Stimulated activated CD4-positive, alpha-beta T cell treated with anti-CD3 and anti-CD28 coated beads, Interleukin-15, amount 100 ng/mL, for 1 hour (primary cell): ENCODE measurements around the gene PRDX2.

Source experiments
- DNase-seq, 2 donors: peaks; one replicate each; pipeline ENCODE4 v3.0.0-alpha.2; 2020; ENCODE audit warnings: low read depth in 1 of 2, low spot score in 1 of 2

PRDX2 gene

DNA sequence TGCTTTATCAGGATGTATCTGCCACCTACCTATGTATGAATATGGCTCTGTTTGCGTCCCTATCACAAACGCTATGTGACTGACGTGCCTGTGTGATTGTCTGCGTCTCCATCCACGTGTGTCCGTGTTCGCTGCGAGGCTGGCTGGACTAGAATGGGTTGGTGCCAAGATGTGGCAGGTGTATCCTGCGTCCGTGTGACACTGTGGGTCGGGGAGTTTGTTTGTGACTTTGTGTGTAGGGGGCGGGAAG, 19.5 kb downstream of the PRDX2 start:
- DNase-seq = no peak

DNA sequence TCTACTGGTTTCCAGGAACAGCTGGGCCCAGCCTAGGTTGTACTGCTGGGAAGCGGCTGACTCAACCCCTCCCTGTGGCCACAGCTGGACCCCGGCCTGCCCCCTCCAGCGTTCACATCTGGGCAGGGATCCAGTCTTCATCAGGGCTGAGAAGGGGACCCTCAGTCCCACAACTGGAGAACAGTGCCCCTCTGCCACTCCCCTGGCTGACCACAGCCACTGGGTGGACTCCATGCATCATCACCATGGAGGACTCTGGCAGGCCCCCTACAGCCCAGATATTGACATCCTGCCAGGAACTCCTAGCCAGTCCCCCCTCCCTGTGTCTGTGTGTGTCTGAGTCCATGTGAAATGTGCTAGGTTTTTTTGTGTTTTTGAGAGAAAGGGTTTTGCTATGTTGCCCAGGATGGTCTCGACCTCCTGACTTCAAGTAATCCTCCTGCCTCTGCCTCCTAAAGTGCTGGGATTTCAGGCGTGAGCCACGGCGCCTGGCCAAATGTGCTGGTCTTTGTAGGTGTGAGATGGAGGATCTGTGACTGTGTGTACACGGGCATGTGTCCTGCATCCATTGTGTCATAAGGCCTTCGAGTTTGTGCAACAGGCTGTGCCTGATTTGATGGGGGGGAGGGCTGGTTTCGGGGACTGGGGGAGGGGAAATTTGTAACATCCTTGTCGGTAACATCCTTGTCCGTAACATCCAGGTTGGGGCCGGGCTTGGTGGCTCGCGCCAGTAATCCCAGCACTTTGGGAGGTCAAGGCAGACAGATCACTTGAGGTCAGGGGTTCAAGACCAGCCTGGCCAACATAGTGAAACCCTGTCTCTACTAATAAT, 22.2 kb downstream of the PRDX2 start:
- no peak for DNase-seq

DNA sequence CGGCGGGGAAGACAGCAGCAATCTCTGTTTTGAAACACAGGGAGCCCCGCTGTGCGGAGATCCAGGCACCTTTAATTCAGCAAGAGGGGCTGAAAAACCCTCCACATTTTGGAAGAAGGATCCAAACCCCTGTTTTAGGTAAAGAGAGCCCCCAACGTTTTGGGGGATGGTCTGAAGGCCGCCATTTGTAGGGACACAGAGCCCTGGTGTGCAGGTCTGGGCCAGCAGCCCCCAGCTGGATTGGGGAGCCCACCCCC, 22.8 kb downstream of the PRDX2 start:
- DNase-seq = no peak

DNA sequence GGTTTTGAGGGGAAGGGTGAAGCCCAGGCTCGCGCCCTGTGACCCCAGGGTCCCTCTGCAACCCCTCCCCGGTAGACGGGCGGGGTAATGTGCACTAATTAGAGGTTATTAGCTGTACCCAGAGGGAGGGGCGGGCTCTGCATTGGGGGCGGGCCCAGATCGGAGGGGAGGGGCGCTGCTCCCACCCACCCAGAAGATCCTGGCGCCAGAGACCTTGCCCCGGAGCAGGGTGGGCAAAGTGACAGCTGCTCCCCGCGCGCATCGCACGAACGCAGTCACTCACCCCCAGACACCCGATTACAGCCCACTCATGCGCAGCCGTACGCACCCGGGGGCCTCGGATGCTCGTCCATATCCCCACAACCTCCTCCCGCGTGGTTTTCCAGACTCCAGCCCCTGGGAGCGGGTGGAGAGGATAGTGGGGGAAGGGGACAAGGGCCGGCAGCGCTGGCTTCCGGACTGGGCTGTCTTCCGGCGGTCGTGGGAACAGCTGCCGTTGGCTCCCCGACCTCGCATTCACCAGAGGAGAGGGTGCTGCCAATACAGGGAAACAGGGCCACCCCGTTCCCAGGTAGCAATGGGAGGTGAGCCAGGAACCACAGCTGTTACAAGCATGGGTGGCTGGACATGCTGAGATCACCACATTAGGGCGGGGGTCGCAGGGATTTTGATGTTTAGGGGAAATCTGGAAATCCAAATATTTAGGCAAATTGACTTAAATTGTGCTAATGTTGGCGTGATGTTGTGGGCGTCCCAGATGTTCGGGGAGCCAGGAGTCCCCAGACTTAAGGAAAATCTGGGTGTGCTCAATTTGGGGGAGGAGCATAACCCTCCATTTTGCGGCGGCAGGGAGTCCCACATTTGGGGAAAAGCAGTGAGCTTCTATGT, 23.3 kb downstream of the PRDX2 start:
- DNase-seq = no peak

DNA sequence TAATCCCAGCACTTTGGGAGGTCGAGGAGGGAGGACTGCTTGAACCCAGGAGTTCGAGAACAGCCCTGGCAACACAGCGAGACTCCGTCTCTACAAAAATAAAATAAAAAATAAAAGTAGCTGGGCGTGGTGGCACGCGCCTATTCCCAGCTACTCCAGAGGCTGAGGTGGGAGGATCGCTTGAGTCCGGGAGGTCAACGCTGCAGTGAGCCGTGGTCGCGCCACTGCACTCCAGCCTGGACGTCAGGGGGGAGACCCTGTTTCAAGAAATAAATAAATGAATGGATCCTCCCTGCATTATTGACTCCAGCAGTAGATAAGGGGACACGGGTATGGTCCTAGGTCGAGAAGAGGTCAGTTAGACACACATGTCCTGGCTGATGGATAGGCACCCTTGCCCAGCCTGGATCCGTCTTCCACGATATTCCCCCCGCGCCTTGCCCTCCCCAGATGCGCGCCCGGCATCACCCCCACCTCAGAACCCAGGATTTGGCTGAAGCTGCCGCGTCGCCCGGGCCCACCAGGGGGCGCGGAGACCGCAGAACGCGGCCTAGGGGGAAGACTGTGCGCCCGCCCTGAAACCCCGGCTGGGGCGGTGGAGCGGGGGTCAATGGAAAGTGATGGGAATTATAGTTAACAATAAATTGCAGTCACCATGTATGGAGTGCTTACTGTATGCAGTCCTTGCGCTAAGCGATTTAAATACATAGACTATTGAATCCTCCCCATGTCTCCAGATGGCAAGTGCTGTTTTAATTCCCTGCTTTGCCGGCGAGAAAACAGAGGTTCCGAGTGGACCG, 24.2 kb downstream of the PRDX2 start:
- DNase-seq = peak; percentile 65 to 78

DNA sequence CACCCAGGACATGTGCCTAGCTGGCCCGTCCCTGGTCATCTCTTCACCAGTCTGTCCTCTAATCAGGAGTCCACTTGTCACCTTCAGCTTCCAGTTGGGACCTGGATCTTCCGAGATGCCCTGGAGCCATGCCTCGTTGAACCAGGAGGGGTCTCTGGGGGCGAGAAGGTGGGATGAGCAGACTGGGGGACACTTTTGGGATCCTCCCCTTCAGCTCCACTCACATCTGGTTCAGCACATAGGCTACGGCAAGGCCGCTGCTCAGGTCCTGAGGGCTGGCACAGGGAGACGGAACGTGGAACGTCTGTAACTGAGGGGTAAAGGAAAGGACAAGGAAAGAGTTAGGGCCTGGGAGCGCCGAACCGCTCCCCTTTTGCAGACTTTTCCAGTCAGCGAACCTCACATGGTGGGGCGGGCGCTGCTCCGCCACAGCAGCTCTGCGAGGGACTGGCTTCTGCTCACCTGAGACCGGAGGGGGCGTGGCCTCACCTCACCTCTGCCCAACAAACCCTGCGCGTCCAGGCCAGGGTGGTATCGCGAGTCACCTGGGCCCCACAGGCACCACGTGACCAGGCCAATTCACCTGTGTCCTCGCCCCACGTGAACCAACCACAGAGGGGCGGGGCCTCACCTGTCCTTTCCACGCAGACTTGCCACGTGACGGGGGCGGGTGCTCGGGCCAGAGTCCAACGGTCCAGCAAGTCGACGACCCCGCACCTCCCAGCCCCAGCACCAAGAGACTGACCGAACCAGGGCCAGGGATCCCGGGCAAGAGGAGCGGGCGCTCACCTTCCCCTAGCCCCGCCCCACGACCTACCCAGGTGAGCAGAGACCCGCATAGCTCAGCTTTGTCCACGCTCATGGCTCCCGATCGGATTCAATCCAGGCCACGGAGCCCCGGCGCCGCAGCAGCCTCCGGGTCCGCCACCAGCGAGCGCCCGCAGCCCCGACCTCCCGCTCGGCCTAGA, 26.7 kb downstream of the PRDX2 start, which contains the start of gene HOOK2:
Gene HOOK2 (minus strand): TSS at position 965 of the 968 bp plus-strand sequence. CDS start 103 bp downstream, at position 862.
- no peak for DNase-seq

DNA sequence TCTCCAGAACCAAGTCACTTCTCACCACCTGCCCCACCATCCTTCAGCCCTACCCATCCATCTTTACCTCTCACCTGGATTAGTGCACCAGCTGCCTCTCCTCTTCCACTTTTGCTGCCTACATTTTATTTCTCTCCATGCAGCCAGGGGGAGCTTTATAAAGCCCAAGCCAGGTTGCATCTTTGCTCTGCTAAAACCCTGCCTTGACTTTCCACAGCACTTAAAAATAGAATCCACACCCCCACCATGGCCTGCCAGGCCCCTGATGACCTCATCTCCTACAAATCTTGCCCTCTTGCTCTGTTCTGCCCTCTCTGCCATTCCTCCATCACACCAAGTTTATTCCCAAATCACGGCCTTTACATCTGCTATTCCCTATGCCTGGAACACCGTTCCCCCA, 28.0 kb downstream of the PRDX2 start:
- DNase-seq = no peak

DNA sequence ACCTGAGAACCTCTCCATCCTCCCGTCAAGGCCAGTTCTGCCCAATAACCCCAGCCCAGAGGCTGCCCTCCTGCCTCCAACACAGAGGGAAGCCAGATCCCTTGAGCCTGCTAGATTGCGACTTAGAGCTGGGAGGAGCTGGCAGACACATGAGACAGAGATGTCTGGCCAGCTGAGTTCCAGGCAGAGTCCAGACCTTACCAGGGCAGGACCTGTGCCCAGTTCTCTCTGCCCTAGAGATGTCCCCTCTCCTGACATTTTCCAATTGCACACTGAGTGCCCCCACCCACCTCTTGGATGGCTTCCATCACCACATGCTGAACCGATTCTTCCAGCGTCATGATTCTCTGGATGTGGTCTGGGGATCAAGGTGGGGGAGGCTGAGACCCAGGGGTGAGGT, 29.3 kb downstream of the PRDX2 start:
- DNase-seq = no peak

DNA sequence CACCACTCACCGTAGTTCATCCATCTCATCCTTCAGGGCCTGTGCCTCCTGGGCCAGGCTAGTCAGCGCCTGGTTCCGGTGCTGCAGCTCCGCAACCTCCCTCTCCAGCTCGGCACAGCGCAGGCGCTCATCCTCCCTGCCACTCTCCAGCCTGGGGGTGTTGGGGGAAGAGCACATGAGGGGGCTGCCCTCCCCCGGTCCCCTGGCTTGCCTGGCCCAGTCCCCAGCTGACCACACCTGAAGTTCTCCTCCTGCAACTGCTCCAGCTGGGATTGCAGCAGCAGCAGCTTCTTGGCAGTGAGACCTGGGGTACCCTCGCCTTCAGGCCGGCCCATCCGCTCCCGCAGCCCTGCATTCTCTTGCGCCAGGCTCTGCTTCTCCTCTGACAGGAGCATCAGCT, 30.7 kb downstream of the PRDX2 start:
- no peak for DNase-seq

DNA sequence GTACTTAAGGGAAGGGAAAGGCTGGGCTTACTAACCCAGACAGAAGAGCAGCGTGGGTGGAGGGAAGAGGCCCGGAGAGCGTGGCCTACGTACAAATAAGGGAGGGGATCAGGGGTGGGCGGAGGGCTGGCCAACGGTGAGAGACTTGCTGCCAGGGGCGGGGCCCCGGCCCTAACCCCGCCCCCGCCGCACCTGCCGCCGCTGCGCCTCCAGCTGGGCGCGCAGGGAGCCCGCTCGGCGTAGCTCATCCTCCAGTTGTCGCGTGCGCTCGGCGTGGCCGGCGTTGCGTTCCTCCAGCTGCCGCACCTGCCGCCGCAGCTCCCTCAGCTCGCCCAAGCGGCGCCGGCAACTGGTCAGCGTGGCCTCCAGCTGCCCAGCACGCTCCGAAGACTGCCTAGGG, 31.9 kb downstream of the PRDX2 start:
- no peak for DNase-seq

DNA sequence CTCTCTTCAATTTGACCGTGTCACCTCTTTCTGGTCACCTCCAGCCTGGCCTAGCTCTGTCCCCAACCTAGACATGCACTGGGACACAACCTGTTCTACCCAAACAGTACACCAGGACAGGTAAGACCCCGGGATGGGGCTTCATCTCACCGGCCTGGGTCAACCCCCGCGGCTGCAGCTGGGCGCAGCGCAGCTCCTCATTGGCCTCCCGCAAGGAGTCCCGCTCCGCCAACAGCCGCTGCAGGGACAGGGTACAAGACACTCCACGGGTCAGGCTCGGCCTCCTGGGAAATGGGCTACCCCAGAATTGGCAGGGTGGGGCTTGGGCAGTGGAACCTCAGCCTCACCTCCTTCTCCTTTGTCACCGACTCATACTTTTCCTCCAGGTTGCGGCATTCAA, 33.9 kb downstream of the PRDX2 start:
- DNase-seq = no peak

DNA sequence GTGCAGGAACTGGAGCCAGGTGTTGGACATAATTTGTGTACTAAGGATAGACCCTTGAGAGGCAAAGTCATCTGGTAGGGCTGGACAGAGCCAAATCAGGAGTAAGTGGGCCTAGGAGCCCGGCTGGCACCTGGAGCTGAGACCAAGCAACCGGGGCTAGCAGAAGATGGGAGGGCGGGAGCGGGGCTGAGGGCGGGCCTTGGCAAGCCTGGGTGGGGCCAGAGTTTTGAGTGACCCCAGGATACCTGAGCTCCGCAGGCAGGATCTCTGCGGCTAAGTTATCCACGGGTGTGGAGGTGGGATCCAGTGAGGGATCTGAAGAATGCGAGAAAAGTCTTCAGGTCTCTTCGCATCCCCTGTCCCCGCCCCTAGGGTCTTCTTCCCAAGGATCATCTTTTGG, 34.5 kb downstream of the PRDX2 start:
- no peak for DNase-seq

DNA sequence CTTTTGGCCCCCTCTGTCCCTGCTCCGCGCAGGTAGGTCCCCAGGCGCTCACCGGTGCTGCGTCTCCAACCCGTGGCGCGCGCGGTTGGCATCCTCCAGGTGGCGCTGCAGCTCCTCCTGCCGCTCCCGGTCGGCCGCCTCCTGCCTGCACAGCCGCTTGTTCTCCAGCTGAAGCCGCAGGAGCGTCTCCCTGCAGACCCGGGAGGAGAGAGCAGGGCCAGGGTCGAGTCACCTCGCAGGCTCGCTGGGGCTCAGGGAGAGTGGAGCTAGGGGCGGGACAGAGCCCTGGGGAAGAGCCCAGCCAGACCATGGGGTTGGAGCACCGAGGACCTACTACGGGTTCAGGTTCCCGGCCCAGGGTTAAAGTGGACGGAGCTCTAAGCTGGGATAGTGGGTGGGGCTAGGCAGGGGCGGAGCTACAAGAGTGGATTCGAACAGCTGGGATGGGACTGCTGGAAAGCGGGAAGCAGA, 35.5 kb downstream of the PRDX2 start:
- DNase-seq = peak in 1 of 2 donors; percentile 66

DNA sequence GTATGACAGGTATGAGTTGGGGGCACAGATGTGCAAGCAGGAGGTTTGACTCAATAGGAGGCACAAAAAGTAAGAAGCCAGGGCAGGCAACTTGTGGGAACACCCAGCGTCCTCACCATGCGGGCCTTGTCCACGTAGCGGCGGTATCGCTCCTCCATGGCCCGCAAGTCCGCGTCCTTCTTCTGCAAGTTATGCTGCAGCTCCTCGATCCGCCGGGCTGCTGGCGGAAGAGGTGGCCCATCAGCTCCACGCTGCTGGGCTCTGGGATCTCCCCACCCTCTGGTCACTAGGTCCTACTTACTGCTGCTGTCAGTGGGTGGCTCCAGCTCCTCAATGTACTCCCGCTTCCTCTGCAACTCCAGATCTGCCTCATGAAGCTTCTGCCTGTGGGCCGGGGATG, 36.9 kb downstream of the PRDX2 start:
- DNase-seq = no peak

DNA sequence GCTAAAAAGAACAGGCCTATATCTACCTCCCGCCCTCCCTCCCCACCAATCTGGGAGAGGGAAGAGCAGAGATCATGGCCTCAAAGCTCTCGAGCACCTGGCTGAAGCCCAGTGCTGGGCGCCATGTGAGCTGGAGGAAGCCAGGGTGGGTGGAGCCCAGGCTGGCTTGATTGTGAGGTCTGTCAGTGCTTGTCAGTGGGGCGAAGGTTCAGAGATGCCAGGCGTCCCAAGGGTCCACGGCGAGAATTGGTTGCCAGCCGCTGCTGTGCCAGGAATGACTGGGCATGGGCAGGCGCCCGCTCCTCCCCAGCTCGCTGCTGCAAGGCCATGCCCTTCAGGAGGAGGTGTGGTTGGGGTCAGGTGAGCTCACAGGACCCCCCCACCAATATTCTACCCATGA, 38.5 kb downstream of the PRDX2 start:
- DNase-seq = no peak

DNA sequence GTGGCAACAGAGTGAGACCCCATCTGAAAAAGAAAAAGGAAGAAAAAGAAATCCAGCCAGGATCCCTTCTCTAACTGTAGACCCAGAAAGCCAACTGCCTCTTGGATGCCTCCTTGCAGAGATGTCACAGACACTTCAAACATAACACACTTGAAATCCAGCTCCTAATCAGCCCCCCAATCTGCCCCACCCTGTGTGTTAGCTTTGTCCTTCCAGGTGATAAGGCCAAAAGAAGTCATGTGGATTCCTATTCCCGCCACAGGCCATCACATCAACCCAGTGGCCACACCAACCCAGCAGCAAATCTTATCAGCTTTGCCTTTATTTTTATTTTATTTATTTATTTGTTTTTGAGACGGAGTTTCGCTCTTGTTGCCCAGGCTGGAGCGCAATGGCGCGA, 41.9 kb downstream of the PRDX2 start:
- DNase-seq = no peak

DNA sequence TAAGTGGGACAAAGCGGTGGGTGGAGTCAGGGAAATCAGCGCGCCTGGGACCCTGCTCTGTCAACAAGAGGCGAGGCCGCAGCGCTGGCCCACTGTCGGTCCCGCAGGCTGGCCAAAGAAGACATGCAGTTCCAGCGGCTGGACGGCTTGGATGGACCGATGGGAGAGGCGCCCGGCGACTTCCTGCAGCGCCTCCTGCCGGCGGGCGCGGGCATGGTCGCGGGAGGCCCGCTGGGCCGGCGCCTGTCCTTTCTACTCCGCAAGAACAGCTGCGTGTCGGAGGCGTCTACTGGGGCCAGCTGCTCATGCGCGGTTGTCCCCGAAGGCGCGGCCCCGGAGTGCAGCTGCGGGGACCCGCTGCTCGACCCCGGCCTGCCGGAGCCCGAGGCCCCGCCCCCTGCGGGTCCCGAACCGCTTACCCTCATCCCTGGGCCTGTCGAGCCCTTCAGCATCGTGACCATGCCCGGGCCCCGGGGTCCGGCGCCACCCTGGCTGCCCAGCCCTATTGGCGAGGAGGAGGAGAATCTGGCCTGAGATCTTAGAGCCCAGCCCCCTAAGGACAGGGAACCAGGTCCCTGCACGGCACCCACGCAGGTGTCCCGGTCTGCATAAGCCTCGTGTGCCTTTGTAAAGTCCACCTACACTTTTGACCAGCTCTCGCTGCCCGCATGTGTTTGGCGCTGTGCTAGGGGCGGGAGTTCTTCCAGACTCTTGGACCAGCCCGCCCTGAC, 43.9 kb downstream of the PRDX2 start:
- DNase-seq = peak; percentile 43 to 59

DNA sequence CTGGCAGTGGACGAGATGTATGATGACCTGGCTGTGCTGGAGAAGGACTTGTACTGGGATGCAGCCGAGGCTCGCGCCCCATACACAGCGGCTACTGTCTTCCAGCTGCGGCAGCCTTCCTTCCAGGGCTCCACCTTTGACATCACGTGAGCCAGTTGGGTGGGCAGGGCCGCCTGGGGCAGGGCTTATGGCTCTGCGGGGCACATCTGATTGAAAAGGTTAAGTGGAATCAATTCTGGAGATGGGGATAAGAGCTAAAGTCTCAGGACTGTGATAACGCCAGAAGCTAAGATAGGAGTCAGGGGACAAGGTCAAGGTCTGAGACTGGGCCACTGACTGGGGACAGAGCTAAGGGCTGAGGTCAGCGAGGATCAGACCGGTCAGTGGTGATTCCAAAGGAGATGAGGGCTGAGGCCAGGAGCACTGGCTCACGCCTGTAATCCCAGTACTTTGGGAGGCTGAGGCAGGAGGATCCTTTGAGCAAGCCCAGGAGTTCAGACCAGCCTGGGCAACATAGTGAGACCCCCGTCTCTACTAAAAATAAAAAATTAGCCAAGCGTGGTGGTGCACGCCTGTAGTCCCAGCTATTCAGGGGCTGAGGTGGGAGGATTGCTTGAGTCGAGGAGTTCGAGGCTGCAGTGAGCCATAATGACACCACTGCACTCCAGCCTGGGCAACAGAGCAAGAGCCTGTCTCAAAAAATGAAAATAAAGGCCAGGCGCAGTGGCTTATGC, 45.3 kb downstream of the PRDX2 start:
- no peak for DNase-seq

DNA sequence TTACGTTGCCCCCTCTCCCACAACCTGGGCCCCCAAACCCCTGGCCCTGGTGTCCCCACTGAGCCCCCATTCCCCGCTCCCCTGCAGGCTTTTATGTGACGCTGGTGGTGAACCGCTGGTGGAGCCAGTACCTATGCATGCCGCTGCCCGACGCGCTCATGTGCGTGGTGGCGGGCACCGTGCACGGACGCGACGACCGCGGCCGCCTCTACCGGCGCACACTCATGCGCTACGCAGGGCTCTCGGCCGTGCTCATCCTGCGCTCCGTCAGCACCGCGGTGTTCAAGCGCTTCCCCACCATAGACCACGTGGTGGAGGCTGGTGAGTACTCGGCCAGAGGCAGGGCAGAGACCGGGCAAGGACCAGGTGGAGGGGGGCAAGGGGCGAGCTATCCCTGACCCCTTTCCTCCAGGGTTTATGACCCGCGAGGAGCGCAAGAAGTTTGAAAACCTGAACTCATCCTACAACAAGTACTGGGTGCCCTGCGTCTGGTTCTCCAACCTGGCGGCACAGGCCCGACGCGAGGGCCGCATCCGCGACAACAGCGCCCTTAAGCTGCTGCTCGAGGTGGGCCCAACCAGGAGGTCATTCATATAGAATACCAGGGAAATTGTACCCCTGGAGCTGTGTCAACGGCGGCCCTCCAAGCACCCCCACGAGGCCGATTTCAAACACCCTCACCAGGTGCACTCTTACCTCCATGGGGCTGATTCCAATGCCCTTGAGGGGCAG, 47.0 kb downstream of the PRDX2 start:
- DNase-seq = no peak
